DND-41 (cell line): Measurements from ENCODE around the gene MICAL2.

Experiments
- CTCF ChIP-seq: IDR thresholded peaks from 2 replicates; pipeline ENCODE4 v1.5.1; 2012; ENCODE audit warnings: borderline replicate concordance, low read length, moderate library complexity, mild to moderate bottlenecking; ENCODE audit not compliant: poor library complexity, severe bottlenecking; ENCODE audit errors: extremely low read depth
- EZH2 ChIP-seq: IDR thresholded peaks from 3 replicates; pipeline ENCODE4 v1.6.1; 2012; ENCODE audit warnings: borderline replicate concordance, low read depth, mild to moderate bottlenecking, moderate library complexity, low read length, inconsistent platforms; ENCODE audit not compliant: severe bottlenecking

GRCh38 chr11:12199231-12199948, 89.0 kb downstream of the MICAL2 start:
- TF ChIP-seq CTCF (no peak), EZH2 (no peak)
